ENCODE measurements around the gene ELMOD2.

Gene ELMOD2

GRCh38 chr4:140497405-140497746 is 26.6 kb upstream of the ELMOD2 start:
- TF ChIP-seq ISL1 (CRISPR knock-in tag; IDR thresholded peaks at IDR 0.05), result no peak
- TF ChIP-seq OSR1 (CRISPR knock-in tag; IDR thresholded peaks at IDR 0.05), result no peak
- no peak for TF ChIP-seq ARNTL (CRISPR knock-in tag; IDR thresholded peaks at IDR 0.05; ENCODE audit: borderline replicate concordance, low read depth)
- TF ChIP-seq CSRNP3 (CRISPR knock-in tag; IDR thresholded peaks at IDR 0.05), result no peak
- no peak for TF ChIP-seq TOX (CRISPR knock-in tag; IDR thresholded peaks at IDR 0.05; ENCODE audit: borderline replicate concordance)
- no peak for TF ChIP-seq BACH2 (CRISPR knock-in tag; IDR thresholded peaks at IDR 0.05; ENCODE audit: borderline replicate concordance)
- TF ChIP-seq GLIS3 (CRISPR knock-in tag; IDR thresholded peaks at IDR 0.05), result no peak
- TF ChIP-seq ZC3H10 (CRISPR knock-in tag; IDR thresholded peaks at IDR 0.05), result no peak
- no peak for TF ChIP-seq ZNF70 (CRISPR knock-in tag; IDR thresholded peaks at IDR 0.05)
- no peak for TF ChIP-seq RARB (CRISPR knock-in tag; IDR thresholded peaks at IDR 0.05)
- TF ChIP-seq TCF4 (CRISPR knock-in tag; IDR thresholded peaks at IDR 0.05; ENCODE audit: borderline replicate concordance), result no peak
- no peak for TF ChIP-seq PPARA (CRISPR knock-in tag; IDR thresholded peaks at IDR 0.05; ENCODE audit: borderline replicate concordance)
- no peak for TF ChIP-seq ZNF565 (CRISPR knock-in tag; conservative IDR thresholded peaks at IDR 0.05; ENCODE audit: low read depth)
- no peak for ATAC-seq

GRCh38 chr4:140497747-140498636 is 26.0 kb upstream of the ELMOD2 start, which contains the start of gene MGAT4D:
MGAT4D (minus strand) TSS chr4:140498293; CDS start chr4:140498222, 71 bp downstream.
- TF ChIP-seq ZNF8 (CRISPR knock-in tag; IDR thresholded peaks at IDR 0.05), result no peak
- no peak for TF ChIP-seq SNAI2 (CRISPR knock-in tag; IDR thresholded peaks at IDR 0.05)
- no peak for TF ChIP-seq PPARA (CRISPR knock-in tag; IDR thresholded peaks at IDR 0.05; ENCODE audit: borderline replicate concordance)
- no peak for TF ChIP-seq OSR1 (CRISPR knock-in tag; IDR thresholded peaks at IDR 0.05)
- no peak for TF ChIP-seq ZNF70 (CRISPR knock-in tag; IDR thresholded peaks at IDR 0.05)
- TF ChIP-seq ESRRG (CRISPR knock-in tag; IDR thresholded peaks at IDR 0.05), result no peak
- TF ChIP-seq ARNTL (CRISPR knock-in tag; IDR thresholded peaks at IDR 0.05; ENCODE audit: borderline replicate concordance, low read depth), result no peak
- no peak for TF ChIP-seq BACH2 (CRISPR knock-in tag; IDR thresholded peaks at IDR 0.05; ENCODE audit: borderline replicate concordance)
- TF ChIP-seq TCF4 (CRISPR knock-in tag; IDR thresholded peaks at IDR 0.05; ENCODE audit: borderline replicate concordance), result no peak
- no peak for TF ChIP-seq CREB5 (CRISPR knock-in tag; IDR thresholded peaks at IDR 0.05; ENCODE audit: low read depth)
- TF ChIP-seq ZNF565 (CRISPR knock-in tag; conservative IDR thresholded peaks at IDR 0.05; ENCODE audit: low read depth), result no peak
- TF ChIP-seq ZC3H10 (CRISPR knock-in tag; IDR thresholded peaks at IDR 0.05), result no peak
- no peak for TF ChIP-seq CSDC2 (CRISPR knock-in tag; IDR thresholded peaks at IDR 0.05)
- no peak for TF ChIP-seq GLIS3 (CRISPR knock-in tag; IDR thresholded peaks at IDR 0.05)
- TF ChIP-seq TOX (CRISPR knock-in tag; IDR thresholded peaks at IDR 0.05; ENCODE audit: borderline replicate concordance), result no peak
- TF ChIP-seq ISL1 (CRISPR knock-in tag; IDR thresholded peaks at IDR 0.05), result no peak
- ATAC-seq, result no peak

GRCh38 chr4:140499391-140499790 is 24.6 kb upstream of the ELMOD2 start:
- no peak for ATAC-seq
- TF ChIP-seq SNAI2 (CRISPR knock-in tag; IDR thresholded peaks at IDR 0.05) (no peak), PATZ1 (CRISPR knock-in tag; IDR thresholded peaks at IDR 0.05; ENCODE audit: borderline replicate concordance) (no peak), POU6F1 (CRISPR knock-in tag; IDR thresholded peaks at IDR 0.05; ENCODE audit: borderline replicate concordance, low read depth) (no peak), TCF4 (CRISPR knock-in tag; IDR thresholded peaks at IDR 0.05; ENCODE audit: borderline replicate concordance) (no peak), TSHZ2 (CRISPR knock-in tag; IDR thresholded peaks at IDR 0.05) (no peak), ZNF565 (CRISPR knock-in tag; conservative IDR thresholded peaks at IDR 0.05; ENCODE audit: low read depth) (no peak), GLIS3 (CRISPR knock-in tag; IDR thresholded peaks at IDR 0.05) (no peak), ESRRG (CRISPR knock-in tag; IDR thresholded peaks at IDR 0.05) (no peak), ZNF8 (CRISPR knock-in tag; IDR thresholded peaks at IDR 0.05) (no peak)
